Measurements from ENCODE around the gene PPME1.

The PPME1 gene

DNA sequence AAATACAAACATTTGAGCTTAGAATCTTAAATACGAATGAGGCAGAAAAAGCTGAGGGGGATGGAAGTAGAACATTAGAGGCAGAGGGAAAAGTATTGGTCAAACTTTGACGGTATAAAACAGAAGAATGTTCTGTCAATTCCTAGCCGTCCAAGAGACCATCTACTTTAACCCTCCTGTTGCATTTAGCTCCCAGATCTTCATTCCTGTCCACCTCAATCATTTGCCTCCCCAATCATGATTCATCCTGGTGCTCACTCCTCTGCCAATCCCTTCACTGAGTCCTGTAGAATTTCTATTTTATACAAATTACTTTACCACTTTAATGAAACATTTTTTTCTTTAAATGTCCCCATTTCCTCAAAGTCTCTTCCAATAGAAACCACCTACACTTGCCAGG lies 28.5 kb upstream of the PPME1 start:
- Histone ChIP-seq H3K4me3 (ENCODE audit: low read depth, low read length, poor library complexity, severe bottlenecking) (no peak overlapping the region), H2AFZ (ENCODE audit: low read length) (no peak overlapping the region), H3K4me1 (ENCODE audit: insufficient read depth, low read length, severe bottlenecking) (no peaks in the 10 kb centered on the region), H3K4me2 (ENCODE audit: low read length) (no peak overlapping the region), H3K79me2 (ENCODE audit: insufficient read depth, low read length) (no peaks in the 10 kb centered on the region), H3K9me2 (ENCODE audit: low read depth, low read length) (no peaks in the 10 kb centered on the region), H3K27me3 (ENCODE audit: insufficient read depth, low read length) (no peaks in the 10 kb centered on the region), H3K36me3 (ENCODE audit: insufficient read depth, low read length) (peaks cover 28% of the 10 kb centered on the region), H3K9ac (ENCODE audit: low read length) (no peak overlapping the region), H3F3A (ENCODE audit: insufficient read depth, low read length) (no peaks in the 10 kb centered on the region), H3K27ac (ENCODE audit: low read depth, low read length, poor library complexity, severe bottlenecking) (no peak overlapping the region), H3K9me3 (ENCODE audit: low read length) (no peaks in the 10 kb centered on the region), H4K20me1 (ENCODE audit: insufficient read depth, low read length) (no peaks in the 10 kb centered on the region)
- TF ChIP-seq, protein P1, sequence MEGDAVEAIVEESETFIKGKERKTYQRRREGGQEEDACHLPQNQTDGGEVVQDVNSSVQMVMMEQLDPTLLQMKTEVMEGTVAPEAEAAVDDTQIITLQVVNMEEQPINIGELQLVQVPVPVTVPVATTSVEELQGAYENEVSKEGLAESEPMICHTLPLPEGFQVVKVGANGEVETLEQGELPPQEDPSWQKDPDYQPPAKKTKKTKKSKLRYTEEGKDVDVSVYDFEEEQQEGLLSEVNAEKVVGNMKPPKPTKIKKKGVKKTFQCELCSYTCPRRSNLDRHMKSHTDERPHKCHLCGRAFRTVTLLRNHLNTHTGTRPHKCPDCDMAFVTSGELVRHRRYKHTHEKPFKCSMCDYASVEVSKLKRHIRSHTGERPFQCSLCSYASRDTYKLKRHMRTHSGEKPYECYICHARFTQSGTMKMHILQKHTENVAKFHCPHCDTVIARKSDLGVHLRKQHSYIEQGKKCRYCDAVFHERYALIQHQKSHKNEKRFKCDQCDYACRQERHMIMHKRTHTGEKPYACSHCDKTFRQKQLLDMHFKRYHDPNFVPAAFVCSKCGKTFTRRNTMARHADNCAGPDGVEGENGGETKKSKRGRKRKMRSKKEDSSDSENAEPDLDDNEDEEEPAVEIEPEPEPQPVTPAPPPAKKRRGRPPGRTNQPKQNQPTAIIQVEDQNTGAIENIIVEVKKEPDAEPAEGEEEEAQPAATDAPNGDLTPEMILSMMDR (IDR thresholded peaks at IDR 0.05; ENCODE audit: low read length), result no peak
- no peak for TF ChIP-seq EZH2 (IDR thresholded peaks at IDR 0.05; ENCODE audit: borderline replicate concordance, low read length)

DNA sequence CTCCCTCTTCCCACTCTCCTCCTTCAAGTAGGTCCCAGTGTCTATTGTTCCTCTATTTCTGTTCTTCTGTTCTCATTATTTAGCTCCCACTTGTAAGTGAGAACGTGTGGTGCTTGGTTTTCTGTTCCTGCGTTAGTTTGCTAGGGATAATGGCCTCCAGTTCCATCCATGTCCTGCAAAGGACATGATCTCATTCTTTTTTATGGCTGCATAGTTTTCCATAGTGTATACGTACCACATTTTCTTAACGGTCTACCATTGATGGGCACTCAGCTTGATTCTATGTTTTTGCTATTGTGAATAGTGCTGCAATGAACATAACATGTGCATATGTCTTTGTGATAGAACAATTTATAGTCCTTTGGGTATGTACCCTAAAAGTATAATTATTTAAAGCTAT lies 26.5 kb upstream of the PPME1 start:
- Histone ChIP-seq H2AFZ (ENCODE audit: low read length) (no peak overlapping the region), H3K4me3 (ENCODE audit: low read depth, low read length, poor library complexity, severe bottlenecking) (no peak overlapping the region), H3K4me2 (ENCODE audit: low read length) (no peak overlapping the region), H3K36me3 (ENCODE audit: insufficient read depth, low read length) (peaks cover 8% of the 10 kb centered on the region), H3K9me2 (ENCODE audit: low read depth, low read length) (no peaks in the 10 kb centered on the region), H3K9me3 (ENCODE audit: low read length) (no peaks in the 10 kb centered on the region), H3K27ac (ENCODE audit: low read depth, low read length, poor library complexity, severe bottlenecking) (no peak overlapping the region), H3K9ac (ENCODE audit: low read length) (no peak overlapping the region), H3K27me3 (ENCODE audit: insufficient read depth, low read length) (no peaks in the 10 kb centered on the region), H4K20me1 (ENCODE audit: insufficient read depth, low read length) (no peaks in the 10 kb centered on the region), H3K79me2 (ENCODE audit: insufficient read depth, low read length) (no peaks in the 10 kb centered on the region), H3K4me1 (ENCODE audit: insufficient read depth, low read length, severe bottlenecking) (no peaks in the 10 kb centered on the region), H3F3A (ENCODE audit: insufficient read depth, low read length) (no peaks in the 10 kb centered on the region)
- no peak for TF ChIP-seq EZH2 (IDR thresholded peaks at IDR 0.05; ENCODE audit: borderline replicate concordance, low read length)
- TF ChIP-seq, protein P1 (IDR thresholded peaks at IDR 0.05; ENCODE audit: low read length), result no peak

DNA sequence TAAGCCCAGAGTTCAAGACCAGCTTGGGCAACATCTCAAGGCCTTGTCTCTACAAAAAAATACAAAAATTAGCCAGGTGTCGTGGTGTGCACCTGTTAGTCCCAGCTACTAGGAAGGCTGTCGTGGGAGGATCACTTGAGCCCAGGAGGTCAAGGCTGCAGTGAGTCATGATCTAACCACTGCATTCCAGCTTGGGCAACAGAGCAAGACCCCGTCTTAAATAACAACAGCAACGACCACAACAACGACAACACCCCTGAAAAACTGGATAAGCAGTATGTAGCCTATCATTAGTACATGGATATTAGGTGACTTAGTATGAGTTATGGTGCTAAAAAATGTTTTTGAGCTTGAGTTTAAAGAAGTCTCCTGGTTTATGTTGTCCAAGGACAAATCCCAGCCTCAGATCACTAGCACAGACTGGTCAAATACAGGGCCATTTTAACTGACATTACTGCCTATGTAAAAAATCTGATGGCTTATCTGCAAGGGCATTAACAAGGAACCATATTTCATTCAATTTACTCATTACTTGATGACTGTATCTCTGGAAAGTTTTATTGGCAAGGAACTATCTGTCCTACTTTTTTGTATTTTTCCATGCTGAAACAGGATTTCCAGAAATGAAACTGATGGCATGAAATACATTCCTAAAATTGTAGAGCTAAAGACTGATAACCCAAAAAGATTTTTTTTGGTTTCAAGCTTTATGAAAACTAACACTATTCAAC lies 23.7 kb upstream of the PPME1 start:
- no peak overlapping the region for H3K27ac ChIP-seq (ENCODE audit: low read depth, low read length, poor library complexity, severe bottlenecking)
- H3K36me3 ChIP-seq (ENCODE audit: insufficient read depth, low read length), result peaks cover 7% of the 10 kb centered on the region
- no peak for TF ChIP-seq EZH2 (IDR thresholded peaks at IDR 0.05; ENCODE audit: borderline replicate concordance, low read length)
- TF ChIP-seq, protein P1 (IDR thresholded peaks at IDR 0.05; ENCODE audit: low read length), result no peak
- H3K4me2 ChIP-seq (ENCODE audit: low read length), result no peak overlapping the region
- H3K27me3 ChIP-seq (ENCODE audit: insufficient read depth, low read length), result no peaks in the 10 kb centered on the region
- no peak overlapping the region for H2AFZ ChIP-seq (ENCODE audit: low read length)
- no peak overlapping the region for H3K9ac ChIP-seq (ENCODE audit: low read length)
- no peaks in the 10 kb centered on the region for H4K20me1 ChIP-seq (ENCODE audit: insufficient read depth, low read length)
- H3K79me2 ChIP-seq (ENCODE audit: insufficient read depth, low read length), result 0 out of 2 replicates have a peak, but pooled peaks cover 1% of the 10 kb centered on the region
- H3K4me3 ChIP-seq (ENCODE audit: low read depth, low read length, poor library complexity, severe bottlenecking), result no peak overlapping the region
- H3K9me3 ChIP-seq (ENCODE audit: low read length), result no peaks in the 10 kb centered on the region
- H3F3A ChIP-seq (ENCODE audit: insufficient read depth, low read length), result no peaks in the 10 kb centered on the region
- H3K4me1 ChIP-seq (ENCODE audit: insufficient read depth, low read length, severe bottlenecking), result no peaks in the 10 kb centered on the region
- no peaks in the 10 kb centered on the region for H3K9me2 ChIP-seq (ENCODE audit: low read depth, low read length)
